Duodenal mucosa (tissue), 2 donors: ENCODE results near the gene NUDT7.

ENCODE experiments used
- H3K27ac ChIP-seq: one replicate; pipeline ENCODE4 v1.7.0; 2013; ENCODE audit warnings: low read depth, low read length
- H3K27me3 ChIP-seq, 2 donors: one replicate each; pipeline ENCODE4 v1.7.0; 2013; ENCODE audit warnings: low read length in 2 of 2, control low read depth in 1 of 2; ENCODE audit not compliant: insufficient read depth in 2 of 2, control insufficient read depth in 1 of 2
- H3K36me3 ChIP-seq, 2 donors: one replicate each; pipeline ENCODE4 v1.7.0; 2013; ENCODE audit warnings: low read length in 2 of 2, control low read depth in 1 of 2; ENCODE audit not compliant: insufficient read depth in 2 of 2, control insufficient read depth in 1 of 2
- H3K4me1 ChIP-seq, 2 donors: one replicate each; pipeline ENCODE4 v1.7.0; 2013; ENCODE audit warnings: low read length in 2 of 2, control low read depth in 1 of 2; ENCODE audit not compliant: insufficient read depth in 2 of 2, control insufficient read depth in 1 of 2
- H3K4me3 ChIP-seq, 2 donors: one replicate each; pipeline ENCODE4 v1.7.0; 2013; ENCODE audit warnings: low read length in 2 of 2, low read depth in 1 of 2
- H3K9ac ChIP-seq, 2 donors: one replicate each; pipeline ENCODE4 v1.7.0; 2013; ENCODE audit warnings: low read length in 2 of 2, low read depth in 1 of 2
- H3K9me3 ChIP-seq, 2 donors: one replicate each; pipeline ENCODE4 v1.7.0; 2013; ENCODE audit warnings: low read length in 2 of 2, control low read depth in 1 of 2; ENCODE audit not compliant: control insufficient read depth in 1 of 2

The NUDT7 gene

DNA sequence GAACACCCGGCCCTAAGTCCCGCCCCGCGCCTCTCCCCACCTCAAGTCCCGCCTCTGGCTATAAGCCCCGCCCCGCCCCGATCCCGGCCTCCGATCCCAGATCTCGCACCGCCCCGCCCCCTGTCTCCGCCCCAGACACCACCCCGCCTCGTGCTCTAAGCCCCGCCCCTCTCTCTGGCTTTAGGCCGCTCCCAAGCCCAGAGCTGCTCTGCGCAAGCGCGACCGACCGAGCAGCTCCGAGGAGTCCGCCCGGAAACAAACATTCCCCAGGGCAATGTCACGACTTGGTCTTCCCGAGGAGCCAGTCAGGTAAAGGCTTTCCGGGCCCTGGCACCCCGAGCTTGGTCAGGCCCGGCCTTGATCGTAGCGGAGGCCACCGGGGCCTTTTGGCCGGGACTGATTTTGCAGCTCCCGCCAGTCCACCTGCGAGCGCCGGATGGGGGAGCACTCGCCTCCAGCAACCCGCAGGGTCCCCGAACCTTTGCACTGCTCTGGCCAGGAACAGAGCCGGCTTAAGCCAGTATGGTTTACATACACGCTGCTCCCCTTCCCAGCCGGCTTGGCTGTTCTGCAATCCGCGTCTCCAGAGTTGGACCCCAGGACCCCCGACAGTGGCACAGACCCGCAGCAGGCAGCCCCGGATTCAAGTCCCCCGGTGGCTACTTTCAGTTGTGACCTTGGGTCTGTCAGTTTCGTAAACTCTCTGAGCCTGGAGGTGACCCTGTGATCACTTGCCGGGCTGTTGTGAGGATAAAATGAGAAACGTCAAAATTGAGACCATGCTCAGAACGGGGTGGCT lies at the start of gene NUDT7:
Gene NUDT7 (plus strand): TSS at position 206 of the 799 bp plus-strand sequence. CDS start 69 bp downstream, at position 275.
- peaks cover 0 to 5% of the 10 kb centered on the region in 2 donors for H3K36me3 ChIP-seq
- H3K27ac ChIP-seq: peak within 1 kb of the TSS; percentile 80
- H3K9me3 ChIP-seq: no peaks in the 10 kb centered on the region
- no peaks in the 10 kb centered on the region for H3K27me3 ChIP-seq
- H3K9ac ChIP-seq: peak within 1 kb of the TSS; percentile 85 to 97
- H3K4me1 ChIP-seq: peaks cover 7% of the 10 kb centered on the region in 2 donors
- peak within 1 kb of the TSS; percentile 83 to 99 for H3K4me3 ChIP-seq

DNA sequence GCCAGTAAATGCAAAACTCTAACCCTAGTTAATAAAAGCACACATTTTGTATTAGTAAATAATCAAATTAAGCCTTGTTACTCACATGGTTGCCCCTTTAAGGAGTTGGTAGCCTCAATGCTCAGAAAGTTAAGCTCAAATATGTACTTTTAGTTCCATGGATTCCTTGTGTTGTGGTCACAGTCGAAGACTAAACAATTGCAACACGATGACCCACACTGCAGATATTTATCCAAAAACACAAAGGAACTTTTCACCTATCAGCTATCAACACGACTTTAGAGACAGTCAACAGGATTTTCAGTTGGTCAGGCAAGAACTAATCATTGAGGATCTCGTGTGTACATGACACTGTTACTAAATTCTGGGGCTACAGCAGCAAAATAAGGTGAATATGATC lies 47.4 kb upstream of the NUDT7 start:
- Histone ChIP-seq H3K27me3 (no peaks in the 10 kb centered on the region), H3K4me3 (no peak overlapping the region), H3K4me1 (no peaks in the 10 kb centered on the region), H3K27ac (no peak overlapping the region), H3K9me3 (no peaks in the 10 kb centered on the region), H3K9ac (no peak overlapping the region), H3K36me3 (no peaks in the 10 kb centered on the region)

DNA sequence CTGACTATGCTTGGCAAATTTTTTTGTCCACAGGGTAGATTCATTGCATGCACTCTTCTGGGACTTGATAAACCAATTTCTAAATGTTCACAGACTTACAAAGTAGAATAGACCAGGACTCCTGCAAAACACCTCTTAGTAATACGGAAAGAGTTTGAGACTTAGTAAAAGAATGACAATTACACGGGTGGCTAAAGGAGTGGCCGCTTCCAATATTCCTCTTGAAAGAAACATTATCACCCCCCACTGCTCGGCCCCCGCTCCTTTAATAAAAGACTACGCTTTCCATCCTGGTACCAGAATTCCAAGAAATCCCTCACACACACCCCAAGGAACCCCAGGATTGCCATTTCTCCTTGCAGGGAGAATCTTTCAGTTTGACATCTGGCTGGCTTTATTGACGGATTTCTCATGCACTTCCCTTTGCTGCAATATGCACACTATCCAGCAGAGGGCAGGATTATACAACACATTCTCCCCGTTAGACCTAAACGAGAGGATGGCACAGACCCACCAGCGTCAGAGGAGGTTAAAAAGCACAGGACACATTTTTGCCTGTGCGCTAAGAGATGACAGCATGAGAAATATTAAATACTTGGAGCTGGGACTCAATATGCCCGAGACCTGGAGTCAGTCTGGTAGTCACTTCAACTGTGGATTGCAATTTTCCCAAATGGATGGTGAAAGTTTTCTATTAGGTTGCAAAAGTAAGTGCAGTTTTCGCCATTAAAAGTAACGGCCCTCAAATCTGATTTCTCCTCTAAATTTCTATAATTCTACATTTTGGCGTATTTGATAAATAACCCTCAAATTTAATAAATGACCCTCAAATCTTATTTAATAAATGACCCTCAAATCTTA lies 46.6 kb upstream of the NUDT7 start:
- no peaks in the 10 kb centered on the region for H3K9me3 ChIP-seq
- H3K4me1 ChIP-seq: no peaks in the 10 kb centered on the region
- no peak overlapping the region for H3K9ac ChIP-seq
- H3K36me3 ChIP-seq: no peaks in the 10 kb centered on the region
- no peak overlapping the region for H3K4me3 ChIP-seq
- no peaks in the 10 kb centered on the region for H3K27me3 ChIP-seq
- H3K27ac ChIP-seq: no peak overlapping the region

DNA sequence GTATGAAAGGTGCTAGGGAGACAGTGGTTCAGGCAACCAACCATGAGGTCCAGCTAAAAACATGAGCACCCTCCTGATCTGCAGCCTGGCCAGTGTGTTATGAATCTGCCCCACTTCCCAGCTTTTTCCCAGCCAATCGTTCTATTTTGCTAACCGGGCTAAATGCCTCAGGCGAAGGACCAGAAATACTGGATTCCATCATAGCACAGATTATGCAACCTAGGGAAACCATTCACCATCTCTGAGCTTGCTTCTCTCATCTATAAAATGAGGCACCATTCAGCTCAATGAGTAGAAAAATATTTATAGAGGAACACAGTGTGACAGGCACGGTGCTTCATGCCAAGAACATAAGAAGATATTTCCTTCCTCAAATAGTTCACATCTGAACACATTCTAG lies 45.2 kb upstream of the NUDT7 start:
- H3K9ac ChIP-seq: no peak overlapping the region
- no peaks in the 10 kb centered on the region for H3K27me3 ChIP-seq

DNA sequence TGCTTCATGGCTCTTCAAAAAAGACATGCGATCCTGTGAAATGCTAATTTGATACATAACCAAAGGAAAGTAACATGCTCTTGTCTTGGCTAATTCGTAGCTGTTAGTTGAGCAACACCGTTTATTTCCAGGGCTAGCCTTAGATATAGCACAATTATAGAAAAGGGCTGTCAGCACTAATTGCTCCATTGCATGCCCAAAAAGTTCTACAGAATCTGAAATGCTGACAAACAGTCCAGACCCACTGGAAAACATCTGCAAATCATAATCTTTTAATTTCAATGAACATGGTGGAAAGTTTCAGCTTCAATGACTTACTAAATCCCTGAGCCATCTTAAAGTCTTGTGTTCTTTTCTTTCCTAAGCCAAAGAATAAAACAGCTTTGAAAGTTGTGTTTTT lies 42.9 kb upstream of the NUDT7 start:
- Histone ChIP-seq H3K9me3 (no peaks in the 10 kb centered on the region), H3K36me3 (no peaks in the 10 kb centered on the region), H3K27ac (no peak overlapping the region), H3K9ac (no peak overlapping the region), H3K27me3 (no peaks in the 10 kb centered on the region), H3K4me1 (no peaks in the 10 kb centered on the region), H3K4me3 (no peak overlapping the region)

More for the DNA sequence above, 45.2 kb upstream of the NUDT7 start:
- H3K4me1 ChIP-seq: no peaks in the 10 kb centered on the region
- H3K4me3 ChIP-seq: no peak overlapping the region
- no peak overlapping the region for H3K27ac ChIP-seq
- H3K36me3 ChIP-seq: no peaks in the 10 kb centered on the region
- no peaks in the 10 kb centered on the region for H3K9me3 ChIP-seq

DNA sequence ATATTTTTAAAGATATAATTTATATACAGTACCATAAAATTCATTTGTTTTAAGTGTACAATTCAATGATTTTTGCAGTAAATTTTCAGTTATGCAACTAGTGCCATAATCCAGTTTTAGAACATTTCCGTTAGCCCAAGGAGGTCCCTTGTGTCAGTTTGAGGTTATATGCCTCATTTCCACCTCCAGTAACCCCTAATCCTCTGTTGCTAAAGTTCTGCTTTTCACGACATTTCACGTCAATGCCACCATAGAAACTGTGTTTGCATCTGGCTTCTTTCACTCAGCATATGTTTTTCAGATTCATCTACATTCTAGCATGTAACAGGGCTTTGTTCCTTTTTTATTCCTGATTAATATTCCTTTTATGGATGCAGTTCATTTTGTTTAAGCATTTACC lies 42.4 kb upstream of the NUDT7 start:
- Histone ChIP-seq H3K4me1 (no peaks in the 10 kb centered on the region), H3K36me3 (no peaks in the 10 kb centered on the region), H3K27ac (no peak overlapping the region), H3K27me3 (no peaks in the 10 kb centered on the region), H3K9me3 (no peaks in the 10 kb centered on the region), H3K4me3 (no peak overlapping the region), H3K9ac (no peak overlapping the region)

DNA sequence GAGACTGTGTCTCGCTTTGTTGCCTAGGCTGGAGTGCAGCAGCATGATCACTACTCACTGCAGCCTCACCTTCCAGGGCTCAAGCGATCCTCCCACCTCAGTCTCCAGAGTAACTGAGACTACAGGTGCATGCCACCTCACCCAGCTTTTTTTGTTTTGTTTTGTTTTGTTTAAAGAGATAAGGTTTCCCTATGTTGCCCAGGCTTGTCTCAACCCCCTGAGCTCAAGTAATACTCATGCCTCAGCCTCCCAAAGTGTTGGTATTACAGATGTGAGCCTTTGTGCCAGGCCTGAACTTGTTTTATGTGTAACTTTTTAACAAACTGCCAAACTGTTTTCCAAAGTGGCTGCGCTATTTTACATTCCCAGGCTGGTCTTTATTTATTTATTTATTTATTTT lies 41.8 kb upstream of the NUDT7 start:
- no peak overlapping the region for H3K4me3 ChIP-seq
- no peak overlapping the region for H3K9ac ChIP-seq
- H3K36me3 ChIP-seq: no peaks in the 10 kb centered on the region
- no peaks in the 10 kb centered on the region for H3K9me3 ChIP-seq
- H3K4me1 ChIP-seq: no peaks in the 10 kb centered on the region
- H3K27me3 ChIP-seq: no peaks in the 10 kb centered on the region
- H3K27ac ChIP-seq: no peak overlapping the region

DNA sequence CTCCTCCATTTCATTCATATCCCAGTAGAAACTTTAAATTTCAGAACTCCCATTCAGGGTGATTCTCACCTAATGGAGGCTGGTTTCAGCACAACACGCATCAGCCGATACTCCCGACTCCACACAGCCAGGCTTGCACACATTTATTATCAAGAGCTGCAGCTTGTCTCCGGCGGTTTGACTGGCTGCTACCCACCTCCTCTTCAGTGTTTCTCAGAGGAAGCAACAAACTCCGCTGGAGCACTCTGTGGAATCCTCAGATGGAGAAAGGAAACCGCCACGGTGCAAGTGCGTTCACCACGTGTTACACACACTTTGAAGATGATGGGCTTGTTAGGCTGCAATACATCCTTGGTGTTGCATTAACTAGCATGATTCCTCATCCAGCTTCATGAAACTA lies 39.7 kb upstream of the NUDT7 start:
- no peak overlapping the region for H3K4me3 ChIP-seq

DNA sequence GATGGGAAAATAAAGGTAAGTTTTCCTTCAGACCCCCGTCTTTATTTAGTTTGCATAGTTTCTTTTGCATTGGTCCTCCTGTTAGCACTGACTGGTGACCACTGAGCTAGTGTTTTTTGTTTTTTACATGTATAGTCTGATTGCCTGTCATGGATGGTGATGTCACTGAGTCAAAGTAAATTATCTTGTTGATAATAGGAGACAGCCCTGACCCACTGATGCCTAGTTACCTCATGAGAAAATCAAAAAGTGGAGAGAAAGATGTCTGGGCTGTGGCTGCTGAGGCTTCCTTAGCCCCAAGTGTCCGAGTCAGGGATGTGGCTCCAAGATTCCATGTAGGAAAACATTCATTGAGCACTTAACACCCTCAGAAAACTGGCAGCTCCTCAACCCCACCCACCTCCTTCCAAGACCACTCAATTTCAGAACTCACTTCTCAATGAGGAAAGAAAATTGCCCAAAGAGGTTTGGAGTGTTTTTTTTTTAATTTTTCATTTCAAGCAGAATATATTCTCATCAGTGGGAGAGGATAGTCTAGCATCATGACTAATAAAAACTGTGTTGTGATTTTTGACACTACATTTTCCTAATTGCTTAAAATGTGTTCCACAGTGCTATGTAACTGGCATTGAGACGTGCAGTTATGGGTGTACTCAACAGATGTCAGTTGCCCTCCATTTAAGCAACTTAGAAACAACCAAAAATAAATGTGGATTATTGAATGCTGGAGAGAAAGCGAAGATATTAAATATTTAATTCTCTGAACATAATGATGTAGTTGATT lies 38.7 kb upstream of the NUDT7 start:
- no peaks in the 10 kb centered on the region for H3K4me1 ChIP-seq
- no peaks in the 10 kb centered on the region for H3K9me3 ChIP-seq
- H3K27ac ChIP-seq: no peak overlapping the region
- no peaks in the 10 kb centered on the region for H3K36me3 ChIP-seq
- H3K27me3 ChIP-seq: no peaks in the 10 kb centered on the region
- H3K9ac ChIP-seq: no peak overlapping the region
- H3K4me3 ChIP-seq: no peak overlapping the region

More for the DNA sequence above, 39.7 kb upstream of the NUDT7 start:
- Histone ChIP-seq H3K36me3 (no peaks in the 10 kb centered on the region), H3K27me3 (no peaks in the 10 kb centered on the region), H3K9me3 (no peaks in the 10 kb centered on the region), H3K4me1 (no peaks in the 10 kb centered on the region), H3K27ac (no peak overlapping the region), H3K9ac (no peak overlapping the region)

DNA sequence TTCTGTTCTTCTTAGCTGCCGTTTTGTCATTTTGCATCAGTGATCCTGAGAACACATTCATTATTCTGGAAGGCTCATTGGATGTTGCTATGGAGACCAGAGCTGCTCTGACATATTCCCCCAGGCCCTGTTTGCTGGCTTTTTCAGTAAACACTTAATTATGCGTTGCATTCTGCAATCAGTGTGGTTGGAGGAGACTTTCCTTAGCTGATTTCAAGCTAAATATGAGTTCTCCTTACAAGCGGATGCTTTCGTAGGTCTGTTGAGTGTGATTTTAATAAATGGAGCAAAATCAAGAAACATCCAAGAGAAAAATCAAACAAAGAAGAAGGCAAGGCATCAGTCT lies 38.2 kb upstream of the NUDT7 start:
- H3K36me3 ChIP-seq: no peaks in the 10 kb centered on the region
- H3K4me3 ChIP-seq: no peak overlapping the region
- H3K27ac ChIP-seq: no peak overlapping the region
- no peaks in the 10 kb centered on the region for H3K4me1 ChIP-seq
- no peak overlapping the region for H3K9ac ChIP-seq
- H3K9me3 ChIP-seq: no peaks in the 10 kb centered on the region
- H3K27me3 ChIP-seq: no peaks in the 10 kb centered on the region
